HL-60/S4 treated with retinoic acid at 250 ng/mL for 4 days and 3 days (cell line): ENCODE measurements around the gene NTRK2.

Source experiments
- in situ Hi-C: fragments of 300-500 bp; cut with MboI; formaldehyde crosslinking; loops from 2 replicates; pipeline ENCODE4 v1.7.0; 2022; ENCODE audit warnings: low sequenced_read_pairs

Gene NTRK2

GRCh38 chr9:84845956-84846900 lies 176.7 kb downstream of the NTRK2 start:
- in situ Hi-C loops: no loop called here

GRCh38 chr9:84846906-84847305 lies 177.4 kb downstream of the NTRK2 start:
- in situ Hi-C loops: no loop called here

- in situ Hi-C loops: no loop called here
These were observed 179.5 kb downstream of the NTRK2 start for GRCh38 chr9:84849049-84849448.

GRCh38 chr9:84850830-84851392 lies 181.4 kb downstream of the NTRK2 start:
- in situ Hi-C loops: no loop called here

GRCh38 chr9:84851935-84852585 lies 182.5 kb downstream of the NTRK2 start:
- in situ Hi-C loops: no loop called here

GRCh38 chr9:84852617-84853301 lies 183.2 kb downstream of the NTRK2 start:
- in situ Hi-C loops: no loop called here

GRCh38 chr9:84856181-84856632 lies 186.7 kb downstream of the NTRK2 start:
- in situ Hi-C loops: no loop called here

- in situ Hi-C loops: no loop called here
These were observed 187.7 kb downstream of the NTRK2 start for GRCh38 chr9:84857211-84857610.

- in situ Hi-C loops: no loop called here
These were observed 188.8 kb downstream of the NTRK2 start for GRCh38 chr9:84858364-84858763.

- in situ Hi-C loops: no loop called here
These were observed 191.0 kb downstream of the NTRK2 start for GRCh38 chr9:84860249-84861115.

GRCh38 chr9:84861455-84861854 lies 191.9 kb downstream of the NTRK2 start:
- in situ Hi-C loops: no loop called here

GRCh38 chr9:84862308-84862707 lies 192.8 kb downstream of the NTRK2 start:
- in situ Hi-C loops: no loop called here

GRCh38 chr9:84862810-84863287 lies 193.3 kb downstream of the NTRK2 start:
- in situ Hi-C loops: no loop called here

- in situ Hi-C loops: no loop called here
These were observed 193.8 kb downstream of the NTRK2 start for GRCh38 chr9:84863372-84863771.

- in situ Hi-C loops: no loop called here
These were observed 197.1 kb downstream of the NTRK2 start for GRCh38 chr9:84866396-84867175.

GRCh38 chr9:84867186-84867585 lies 197.7 kb downstream of the NTRK2 start:
- in situ Hi-C loops: no loop called here

- in situ Hi-C loops: no loop called here
These were observed 199.6 kb downstream of the NTRK2 start for GRCh38 chr9:84869091-84869490.

- in situ Hi-C loops: no loop called here
These were observed 202.5 kb downstream of the NTRK2 start for GRCh38 chr9:84871983-84872382.

- in situ Hi-C loops: no loop called here
These were observed 204.5 kb downstream of the NTRK2 start for GRCh38 chr9:84874022-84874421.
